Uterus (tissue), 2 donors: ENCODE measurements around the gene TSHZ2.

Experiments
- CTCF ChIP-seq, 4 experiments: fragments of 200-600 bp in 2 of 4; fragments of 450-650 bp in 2 of 4; sonication (generic) in 2 of 4; IDR thresholded peaks; one replicate each; pipeline ENCODE4 v1.5.1; 2016 to 2019; ENCODE audit warnings: antibody characterized with exemption in 4 of 4, mild to moderate bottlenecking in 2 of 4, moderate library complexity in 1 of 4
- POLR2A ChIP-seq, 2 donors: fragments of 450-650 bp; IDR thresholded peaks; one replicate each; pipeline ENCODE4 v1.6.1; 2016; ENCODE audit warnings: antibody characterized with exemption in 2 of 2, mild to moderate bottlenecking in 1 of 2, moderate library complexity in 1 of 2

- no peak for TF ChIP-seq CTCF (IDR thresholded peaks at IDR 0.05)
- TF ChIP-seq POLR2A (IDR thresholded peaks at IDR 0.05) = no peak
Observed at GRCh38 chr20:53448426-53448825, 476.3 kb downstream of the TSHZ2 start.
